H9 (cell line): Measurements from ENCODE around the gene KTI12. TPM values are rescaled to one million over a fixed set of nuclear protein-coding genes. Genes with fewer than 3 reads are reported as not detected.

ENCODE experiments used
- DNase-seq: peaks from one replicate; pipeline ENCODE4 v3.0.0-alpha.2; 2017
- H2AFZ ChIP-seq: one replicate; pipeline ENCODE4 v1.6.1; 2013; ENCODE audit warnings: mild to moderate bottlenecking, low read length, control low read depth, moderate library complexity
- H2AK5ac ChIP-seq: 2 replicates; pipeline ENCODE4 v1.6.1; 2013; ENCODE audit warnings: low read length, control low read depth, mixed read lengths; ENCODE audit not compliant: insufficient read length
- H2BK120ac ChIP-seq: one replicate; pipeline ENCODE4 v1.6.1; 2013; ENCODE audit warnings: low read depth, mild to moderate bottlenecking, low read length, control low read depth, inconsistent platforms; ENCODE audit not compliant: poor library complexity, severe bottlenecking
- H2BK12ac ChIP-seq: 2 replicates; pipeline ENCODE4 v1.6.1; 2013; ENCODE audit warnings: low read length, control low read depth, mixed read lengths, low read depth; ENCODE audit not compliant: insufficient read length
- H2BK15ac ChIP-seq: 2 replicates; pipeline ENCODE4 v1.6.1; 2013; ENCODE audit warnings: low read depth, low read length, control low read depth
- H2BK20ac ChIP-seq: one replicate; pipeline ENCODE4 v1.6.1; 2013; ENCODE audit warnings: low read depth, mild to moderate bottlenecking, low read length, control low read depth, inconsistent platforms; ENCODE audit not compliant: poor library complexity, severe bottlenecking
- H2BK5ac ChIP-seq: 2 replicates; pipeline ENCODE4 v1.6.1; 2013; ENCODE audit warnings: low read length, control low read depth, mixed read lengths; ENCODE audit not compliant: insufficient read length
- H3K14ac ChIP-seq: 2 replicates; pipeline ENCODE4 v1.6.1; 2013; ENCODE audit warnings: low read length, control low read depth; ENCODE audit not compliant: insufficient read depth
- H3K18ac ChIP-seq: 2 replicates; pipeline ENCODE4 v1.6.1; 2013; ENCODE audit warnings: low read depth, mild to moderate bottlenecking, mixed read lengths, low read length, control low read depth; ENCODE audit not compliant: insufficient read length
- H3K23ac ChIP-seq: 2 replicates; pipeline ENCODE4 v1.6.1; 2013; ENCODE audit warnings: low read length, control low read depth, mixed read lengths, low read depth; ENCODE audit not compliant: insufficient read length
- H3K23me2 ChIP-seq: 2 replicates; pipeline ENCODE4 v1.6.1; 2013; ENCODE audit warnings: low read depth, mild to moderate bottlenecking, mixed read lengths, low read length, control low read depth; ENCODE audit not compliant: insufficient read length, poor library complexity, severe bottlenecking
- H3K27ac ChIP-seq: 2 replicates; pipeline ENCODE4 v1.5.1; 2013; ENCODE audit warnings: low read length, control low read depth, mixed read lengths, low read depth; ENCODE audit not compliant: insufficient read length
- H3K27me3 ChIP-seq: 2 replicates; pipeline ENCODE4 v1.6.1; 2013; ENCODE audit warnings: low read length, control low read depth, inconsistent platforms; ENCODE audit not compliant: insufficient read depth
- H3K4ac ChIP-seq: 2 replicates; pipeline ENCODE4 v1.6.1; 2013; ENCODE audit warnings: low read depth, mild to moderate bottlenecking, control low read depth, inconsistent platforms, low read length, moderate library complexity
- H3K4me1 ChIP-seq: 2 replicates; pipeline ENCODE4 v1.6.1; 2013; ENCODE audit warnings: low read length, control low read depth, inconsistent platforms; ENCODE audit not compliant: insufficient read depth
- H3K4me2 ChIP-seq: 2 replicates; pipeline ENCODE4 v1.6.1; 2013; ENCODE audit warnings: low read length, control low read depth, mixed read lengths; ENCODE audit not compliant: insufficient read length, insufficient read depth
- H3K56ac ChIP-seq: 2 replicates; pipeline ENCODE4 v1.6.1; 2013; ENCODE audit warnings: low read depth, mild to moderate bottlenecking, mixed read lengths, low read length, control low read depth; ENCODE audit not compliant: insufficient read length
- H3K79me1 ChIP-seq: 2 replicates; pipeline ENCODE4 v1.6.1; 2013; ENCODE audit warnings: low read depth, mild to moderate bottlenecking, moderate library complexity, low read length, control low read depth, inconsistent platforms; ENCODE audit not compliant: insufficient read depth, poor library complexity, severe bottlenecking
- H3K79me2 ChIP-seq: 2 replicates; pipeline ENCODE4 v1.6.1; 2013; ENCODE audit warnings: low read length, control low read depth, inconsistent platforms; ENCODE audit not compliant: insufficient read depth
- H3K9ac ChIP-seq: 2 replicates; pipeline ENCODE4 v1.6.1; 2013; ENCODE audit warnings: low read length, control low read depth, mixed read lengths; ENCODE audit not compliant: insufficient read length; ENCODE audit errors: extremely low read depth
- H3K9me3 ChIP-seq: one replicate; pipeline ENCODE4 v1.6.1; 2013; ENCODE audit warnings: low read depth, low read length, inconsistent platforms; ENCODE audit not compliant: control insufficient read depth
- H3T11ph ChIP-seq: one replicate; pipeline ENCODE4 v1.6.1; 2013; ENCODE audit warnings: mild to moderate bottlenecking, low read length, control low read depth, inconsistent platforms
- H4K20me1 ChIP-seq: one replicate; pipeline ENCODE4 v1.6.1; 2013; ENCODE audit not compliant: control insufficient read depth, insufficient read length, insufficient read depth
- H4K5ac ChIP-seq: 2 replicates; pipeline ENCODE4 v1.6.1; 2013; ENCODE audit warnings: low read depth, mild to moderate bottlenecking, mixed read lengths, low read length, control low read depth; ENCODE audit not compliant: insufficient read length
- H4K8ac ChIP-seq: replicated peaks from 2 replicates; pipeline ENCODE4 v1.6.1; 2013; ENCODE audit warnings: low read length, control low read depth, mixed read lengths, low read depth; ENCODE audit not compliant: insufficient read length
- H4K91ac ChIP-seq: 2 replicates; pipeline ENCODE4 v1.6.1; 2013; ENCODE audit warnings: low read depth, mild to moderate bottlenecking, moderate library complexity, mixed read lengths, low read length, control low read depth; ENCODE audit not compliant: insufficient read length
- H3K27ac Mint-ChIP-seq, 3 experiments: 2 replicates in 2 of 3; 3 replicates in 1 of 3; pipeline ENCODE4 v1.8.0; 2020 to 2021; ENCODE audit warnings: mixed read lengths in 3 of 3, mild to moderate bottlenecking in 1 of 3, moderate library complexity in 1 of 3
- H3K27me3 Mint-ChIP-seq: 2 replicates; pipeline ENCODE4 v1.8.0; 2021; ENCODE audit warnings: low read depth, mild to moderate bottlenecking, moderate library complexity, mixed read lengths
- H3K36me3 Mint-ChIP-seq, 3 experiments: 2 replicates in 2 of 3; 3 replicates in 1 of 3; pipeline ENCODE4 v1.8.0; 2020 to 2021; ENCODE audit warnings: low read depth in 3 of 3, mixed read lengths in 3 of 3; ENCODE audit not compliant: insufficient read depth in 1 of 3
- H3K4me1 Mint-ChIP-seq, 2 experiments: 2 replicates each; pipeline ENCODE4 v1.8.0; 2020; ENCODE audit warnings: mixed read lengths in 2 of 2
- H3K4me3 Mint-ChIP-seq, 2 experiments: 2 replicates in 1 of 2; 3 replicates in 1 of 2; pipeline ENCODE4 v1.8.0; 2020 to 2021; ENCODE audit warnings: mild to moderate bottlenecking in 2 of 2, mixed read lengths in 2 of 2, moderate library complexity in 1 of 2
- H3K9me3 Mint-ChIP-seq, 2 experiments: 2 replicates in 1 of 2; 3 replicates in 1 of 2; pipeline ENCODE4 v1.8.0; 2020; ENCODE audit warnings: mild to moderate bottlenecking in 2 of 2, mixed read lengths in 2 of 2, moderate library complexity in 1 of 2
- WGBS: extraction: QIAGEN DNeasy Blood & Tissue Kit; methylation state at CpG from one replicate; pipeline ENCODE4 v1.1.7; 2013; ENCODE audit warnings: missing lambda C conversion rate, low lambda C conversion rate, mixed read lengths; ENCODE audit not compliant: insufficient read length; ENCODE audit errors: extremely low coverage; 5-methylcytosine and 5-hydroxymethylcytosine counted together
- total RNA-seq: library from RNA; stranded (reverse); gene quantifications from 2 replicates; pipeline ENCODE4 v1.2.1, GENCODE V29; 2021
- TF ChIP-seq, protein P1 (sequence below): fragments of 200-600 bp; sonication (generic); conservative IDR thresholded peaks from 3 replicates; pipeline ENCODE4 v1.8.0; 2021; ENCODE audit warnings: antibody characterized with exemption, mild to moderate bottlenecking

KTI12 gene
- total RNA-seq, 1 experiment from 2014 or later = 16.7 TPM

DNA sequence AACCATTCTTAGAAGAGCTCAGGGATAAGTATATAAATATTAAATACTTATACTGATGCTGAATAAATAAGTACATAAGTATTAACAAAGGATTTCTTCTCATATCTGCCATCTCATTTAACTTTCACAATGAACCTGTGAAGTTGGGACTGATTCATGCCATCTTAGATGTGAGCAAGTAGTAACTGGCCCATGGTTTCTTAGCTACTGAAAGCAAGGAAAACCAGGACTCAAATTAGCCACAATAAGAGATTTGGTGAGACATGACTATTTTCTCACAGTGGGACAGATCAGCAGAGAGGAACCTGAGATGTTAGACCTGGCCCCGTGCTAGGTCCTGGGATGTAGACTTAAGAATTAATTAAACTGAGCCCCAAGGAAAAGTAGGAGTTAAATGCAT, 34.9 kb downstream of the KTI12 start:
- Histone ChIP-seq H3T11ph (no peak overlapping the region), H3K79me1 (no peaks in the 10 kb centered on the region), H4K20me1 (no peaks in the 10 kb centered on the region), H3K79me2 (no peaks in the 10 kb centered on the region), H3K9ac (no peak overlapping the region), H2BK120ac (no peak overlapping the region), H3K27ac (no peak overlapping the region), H3K18ac (no peak overlapping the region), H4K5ac (no peak overlapping the region), H2AK5ac (no peak overlapping the region), H2BK12ac (no peak overlapping the region), H2BK20ac (no peak overlapping the region), H3K4ac (no peak overlapping the region), H2BK5ac (no peak overlapping the region), H3K4me1 (peaks cover 2% of the 10 kb centered on the region; the same call in 1 of the 2 replicates), H2AFZ (no peak overlapping the region), H4K91ac (no peak overlapping the region), H3K14ac (no peak overlapping the region), H4K8ac (no peak overlapping the region), H3K56ac (no peak overlapping the region), H3K23me2 (no peaks in the 10 kb centered on the region), H3K4me2 (no peak overlapping the region), H3K23ac (no peak overlapping the region), H3K27me3 (no peaks in the 10 kb centered on the region), H3K9me3 (no peaks in the 10 kb centered on the region), H2BK15ac (no peak overlapping the region)
- Mint-ChIP-seq H3K36me3 (no peaks in the 10 kb centered on the region), H3K4me1 (peaks cover 12 to 18% of the 10 kb centered on the region in 2 experiments), H3K9me3 (no peaks in the 10 kb centered on the region), H3K27me3 (no peaks in the 10 kb centered on the region), H3K27ac (no peak overlapping the region), H3K4me3 (no peak overlapping the region)
- no CpG with 5 or more reads among the region's 1 CpG for WGBS
- TF ChIP-seq, protein P1, sequence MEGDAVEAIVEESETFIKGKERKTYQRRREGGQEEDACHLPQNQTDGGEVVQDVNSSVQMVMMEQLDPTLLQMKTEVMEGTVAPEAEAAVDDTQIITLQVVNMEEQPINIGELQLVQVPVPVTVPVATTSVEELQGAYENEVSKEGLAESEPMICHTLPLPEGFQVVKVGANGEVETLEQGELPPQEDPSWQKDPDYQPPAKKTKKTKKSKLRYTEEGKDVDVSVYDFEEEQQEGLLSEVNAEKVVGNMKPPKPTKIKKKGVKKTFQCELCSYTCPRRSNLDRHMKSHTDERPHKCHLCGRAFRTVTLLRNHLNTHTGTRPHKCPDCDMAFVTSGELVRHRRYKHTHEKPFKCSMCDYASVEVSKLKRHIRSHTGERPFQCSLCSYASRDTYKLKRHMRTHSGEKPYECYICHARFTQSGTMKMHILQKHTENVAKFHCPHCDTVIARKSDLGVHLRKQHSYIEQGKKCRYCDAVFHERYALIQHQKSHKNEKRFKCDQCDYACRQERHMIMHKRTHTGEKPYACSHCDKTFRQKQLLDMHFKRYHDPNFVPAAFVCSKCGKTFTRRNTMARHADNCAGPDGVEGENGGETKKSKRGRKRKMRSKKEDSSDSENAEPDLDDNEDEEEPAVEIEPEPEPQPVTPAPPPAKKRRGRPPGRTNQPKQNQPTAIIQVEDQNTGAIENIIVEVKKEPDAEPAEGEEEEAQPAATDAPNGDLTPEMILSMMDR = no peak
- DNase-seq = no peak
